ENCODE results near the gene GNAT1.

Gene GNAT1

GRCh38 chr3:50190936-50191660, at the start of gene GNAT1:
Gene GNAT1 (plus strand): TSS chr3:50191610. CDS start chr3:50191726, 116 bp downstream.
- no peak for DNase-seq (ENCODE audit: low read depth, low spot score)

DNA sequence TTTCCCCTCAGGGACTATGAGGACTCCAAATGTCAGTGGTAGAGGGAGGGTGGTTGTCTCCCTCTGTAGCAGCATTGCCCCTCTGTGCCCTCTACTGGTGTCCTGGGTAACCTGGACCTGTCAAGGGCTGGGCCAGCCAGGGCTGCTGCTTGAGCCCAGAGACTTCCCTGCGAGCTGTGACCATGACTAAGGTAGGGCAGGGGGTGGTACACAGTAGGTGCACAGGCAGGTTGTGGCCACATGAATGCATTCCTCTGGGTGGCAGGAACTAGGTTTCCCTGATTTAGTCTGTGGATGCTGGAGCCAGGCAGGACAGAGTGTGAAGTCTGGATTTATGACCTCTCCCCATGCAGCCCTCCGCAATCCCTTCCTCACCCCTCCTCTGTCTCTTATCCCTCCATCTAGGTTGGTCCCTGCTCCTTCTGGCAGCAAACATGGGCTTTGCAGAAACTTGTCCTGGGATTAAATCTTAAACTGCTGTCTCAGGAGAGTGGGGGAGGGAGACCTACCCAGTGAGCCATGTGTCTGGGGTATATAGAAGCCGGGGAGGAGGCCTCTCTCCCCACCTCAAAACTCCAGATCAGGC, 45.0 kb upstream of the GNAT1 start:
- no peak for DNase-seq (ENCODE audit: low read depth, low spot score)

- DNase-seq (ENCODE audit: low read depth, low spot score) = no peak
Observed at GRCh38 chr3:50147016-50147415, 44.4 kb upstream of the GNAT1 start.

GRCh38 chr3:50147447-50147846, 44.0 kb upstream of the GNAT1 start:
- DNase-seq (ENCODE audit: low read depth, low spot score) = no peak

DNA sequence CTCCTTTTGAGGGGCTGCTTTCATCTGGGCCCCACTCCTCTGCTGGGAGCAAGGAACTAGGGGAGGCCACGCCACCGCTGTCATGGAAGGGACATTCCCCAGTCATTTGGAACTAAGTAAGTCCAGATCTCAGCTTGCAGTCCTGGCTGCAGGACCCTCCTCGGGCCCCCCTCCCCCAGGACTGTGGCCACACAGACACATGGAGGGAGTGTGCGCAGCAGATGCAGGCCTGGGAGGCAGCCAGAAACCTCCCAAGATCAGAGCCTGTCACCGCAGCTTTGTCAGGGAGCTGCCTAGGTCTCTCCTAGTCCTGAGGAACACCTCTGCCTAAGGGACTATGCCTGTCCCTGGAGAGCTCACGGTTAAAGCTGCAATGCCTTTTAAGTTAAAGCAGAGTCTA, 43.5 kb upstream of the GNAT1 start:
- no peak for DNase-seq (ENCODE audit: low read depth, low spot score)

- no peak for DNase-seq (ENCODE audit: low read depth, low spot score)
Observed at GRCh38 chr3:50150404-50150750, 41.0 kb upstream of the GNAT1 start.

GRCh38 chr3:50150863-50151686, 40.3 kb upstream of the GNAT1 start:
- no peak for DNase-seq (ENCODE audit: low read depth, low spot score)

GRCh38 chr3:50151728-50152127, 39.7 kb upstream of the GNAT1 start:
- DNase-seq (ENCODE audit: low read depth, low spot score) = no peak

DNA sequence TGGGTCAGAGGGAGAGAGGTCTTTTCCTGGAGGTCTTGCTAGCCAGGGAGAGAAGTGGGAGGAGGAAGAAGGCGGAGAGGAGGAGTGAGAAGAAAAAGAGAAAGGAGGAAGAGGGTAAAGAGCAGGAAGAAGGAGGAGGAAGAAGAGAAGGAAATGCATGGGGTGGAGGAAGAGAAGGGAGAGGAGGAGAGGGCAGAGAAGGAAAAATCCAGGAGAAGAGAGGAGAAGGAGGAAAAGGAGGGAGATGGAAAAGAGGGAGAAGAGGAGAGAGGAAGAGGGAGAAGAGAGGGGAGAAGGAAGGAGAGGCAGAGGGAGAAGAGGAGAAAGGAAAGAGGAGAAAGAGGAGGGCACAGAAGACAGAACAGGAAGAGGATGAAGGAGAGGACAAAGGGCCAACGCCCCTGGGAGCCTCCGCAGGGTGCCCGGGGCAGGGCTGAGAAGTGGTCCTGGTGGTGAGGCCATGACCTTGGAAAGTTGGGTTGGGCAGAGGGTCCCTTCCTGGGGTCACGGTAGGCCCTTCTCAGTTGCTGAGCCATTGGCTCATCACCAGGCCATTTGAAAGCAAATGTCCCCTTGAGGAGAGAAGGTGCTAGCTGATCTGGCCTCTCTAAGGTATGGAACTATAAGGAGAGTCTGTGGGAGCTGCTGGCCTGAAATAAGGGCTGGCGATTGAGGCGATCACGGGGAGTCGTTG, 37.5 kb upstream of the GNAT1 start:
- no peak for DNase-seq (ENCODE audit: low read depth, low spot score)

GRCh38 chr3:50154476-50154839, 37.0 kb upstream of the GNAT1 start:
- no peak for DNase-seq (ENCODE audit: low read depth, low spot score)

- DNase-seq (ENCODE audit: low read depth, low spot score) = peak; percentile 10
Observed at GRCh38 chr3:50154840-50155490, 36.4 kb upstream of the GNAT1 start, which contains the start of gene SEMA3F. Gene SEMA3F (plus strand): TSS chr3:50155324. CDS start chr3:50159623, 4,299 bp downstream.

DNA sequence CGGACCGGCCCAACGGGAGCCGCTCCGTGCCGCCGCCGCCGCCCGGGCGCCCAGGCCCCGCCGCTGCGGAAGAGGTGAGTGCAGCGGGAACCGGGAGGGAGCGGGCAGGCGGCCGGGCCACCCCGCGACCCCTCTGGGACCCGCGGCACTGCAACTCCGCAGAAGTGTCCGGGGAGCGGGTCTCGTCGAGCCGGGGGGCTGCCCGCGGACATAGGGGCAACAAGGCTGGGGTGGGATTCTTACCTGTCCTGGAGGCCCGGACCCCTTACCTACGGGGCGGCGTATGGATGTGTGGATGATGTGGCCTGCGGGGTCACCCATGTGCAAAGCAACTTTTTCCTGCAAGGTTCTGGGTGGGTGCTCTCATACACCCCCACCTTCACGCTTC, 35.9 kb upstream of the GNAT1 start:
- no peak for DNase-seq (ENCODE audit: low read depth, low spot score)

- DNase-seq (ENCODE audit: low read depth, low spot score) = no peak
Observed at GRCh38 chr3:50155891-50156290, 35.5 kb upstream of the GNAT1 start.

DNA sequence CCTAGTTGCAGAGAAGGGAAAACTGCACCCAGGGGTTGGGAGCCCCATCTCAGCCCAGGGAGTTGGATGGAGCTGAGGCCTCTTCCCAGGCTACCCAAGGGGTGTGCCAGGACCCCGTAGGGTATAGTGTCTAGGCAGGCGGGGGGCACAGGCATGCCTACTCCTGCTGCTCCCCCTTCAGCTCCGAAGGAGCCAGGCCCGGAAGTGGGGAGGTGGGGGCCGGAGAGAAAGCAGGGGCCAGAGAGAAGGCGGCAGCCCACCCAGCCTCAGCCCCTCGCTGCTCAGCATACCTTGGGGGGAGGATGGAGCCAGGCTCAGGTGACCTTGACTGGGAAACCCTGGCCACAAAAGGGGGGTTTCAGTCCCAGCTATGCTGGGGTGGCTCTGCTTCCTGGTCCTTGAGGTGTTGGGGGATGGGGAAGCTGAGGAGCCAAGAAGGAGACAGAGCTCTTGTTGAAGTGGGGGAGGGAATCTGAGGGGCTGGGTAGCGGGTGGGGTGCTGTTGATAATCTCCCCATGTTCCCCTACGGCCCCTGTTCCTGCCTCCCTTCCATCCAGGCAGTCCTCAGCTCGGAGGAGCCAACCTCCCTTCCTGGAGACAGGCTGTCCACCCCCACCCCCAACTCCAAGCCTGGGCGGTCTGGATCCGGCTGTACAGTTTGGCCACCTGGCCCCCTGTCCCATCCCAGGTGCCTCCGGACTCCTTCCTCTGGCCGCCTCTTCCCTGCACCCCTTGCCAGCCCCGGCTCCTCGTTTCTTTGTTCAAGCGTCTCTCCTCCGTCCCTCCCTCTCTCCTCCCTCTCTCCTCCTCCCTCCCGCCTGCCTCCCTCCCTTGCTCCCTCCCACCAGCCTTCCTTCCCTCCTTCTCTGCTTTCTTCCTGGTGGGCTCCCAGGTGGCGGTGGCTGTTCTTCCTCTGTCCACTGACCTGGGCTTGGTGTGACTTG, 34.6 kb upstream of the GNAT1 start:
- no peak for DNase-seq (ENCODE audit: low read depth, low spot score)

GRCh38 chr3:50157827-50158529, 33.4 kb upstream of the GNAT1 start:
- no peak for DNase-seq (ENCODE audit: low read depth, low spot score)

GRCh38 chr3:50158530-50159146, 32.8 kb upstream of the GNAT1 start:
- DNase-seq (ENCODE audit: low read depth, low spot score) = no peak

DNA sequence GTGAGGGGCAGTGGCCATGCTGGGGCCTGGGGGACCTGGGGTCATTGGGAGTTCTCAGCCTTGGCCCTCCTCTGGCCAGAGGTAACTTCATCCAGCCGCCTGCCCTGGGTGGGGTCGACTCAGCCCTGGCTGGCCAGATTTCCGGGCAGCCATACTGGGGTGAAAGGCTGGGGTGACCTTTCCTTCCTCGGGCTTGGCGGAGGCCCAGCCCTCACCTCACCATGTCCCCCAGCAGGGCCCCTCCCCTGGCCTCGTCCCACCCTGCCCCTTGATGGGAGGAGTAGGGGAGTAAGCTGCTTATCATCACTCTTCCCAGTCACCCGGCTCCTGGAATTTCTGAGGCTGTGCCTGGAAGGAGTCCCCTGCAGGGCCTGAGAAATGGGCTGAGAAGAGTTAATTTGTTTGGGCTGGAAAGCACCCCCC, 30.8 kb upstream of the GNAT1 start:
- DNase-seq (ENCODE audit: low read depth, low spot score) = no peak

- DNase-seq (ENCODE audit: low read depth, low spot score) = no peak
Observed at GRCh38 chr3:50161320-50161719, 30.1 kb upstream of the GNAT1 start.
